Parathyroid adenoma (tissue), 2 donors: ENCODE measurements around the gene COX6B2.
"Not testable (repeated sequence)": the region's sequence is repeated elsewhere in the genome, so short reads cannot be mapped to it uniquely, and the experiment has no call there.

Experiments
- H2AFZ ChIP-seq: fragments of 300-600 bp; sonication (generic); one replicate; pipeline ENCODE4 v1.7.0; 2017; ENCODE audit warnings: antibody characterized with exemption, mild to moderate bottlenecking
- H3K27ac ChIP-seq: fragments of 300-600 bp; sonication (generic); one replicate; pipeline ENCODE4 v1.7.0; 2017
- H3K27me3 ChIP-seq: fragments of 300-600 bp; sonication (generic); one replicate; pipeline ENCODE4 v1.7.0; 2017; ENCODE audit warnings: low read length; ENCODE audit not compliant: control insufficient read depth, insufficient read depth
- H3K36me3 ChIP-seq: fragments of 300-600 bp; sonication (generic); one replicate; pipeline ENCODE4 v1.7.0; 2017; ENCODE audit warnings: low read length; ENCODE audit not compliant: control insufficient read depth, insufficient read depth
- H3K4me1 ChIP-seq: fragments of 300-600 bp; sonication (generic); one replicate; pipeline ENCODE4 v1.7.0; 2017; ENCODE audit warnings: control low read depth
- H3K4me2 ChIP-seq: fragments of 300-600 bp; sonication (generic); one replicate; pipeline ENCODE4 v1.7.0; 2017; ENCODE audit warnings: low read length
- H3K4me3 ChIP-seq: fragments of 300-600 bp; sonication (generic); one replicate; pipeline ENCODE4 v1.7.0; 2017; ENCODE audit warnings: low read depth, low read length
- H3K79me2 ChIP-seq: fragments of 300-600 bp; sonication (generic); one replicate; pipeline ENCODE4 v1.7.0; 2017; ENCODE audit warnings: control low read depth
- H3K9ac ChIP-seq: fragments of 300-600 bp; sonication (generic); one replicate; pipeline ENCODE4 v1.7.0; 2017; ENCODE audit warnings: mild to moderate bottlenecking
- H3K9me3 ChIP-seq: fragments of 300-600 bp; sonication (generic); one replicate; pipeline ENCODE4 v1.7.0; 2017; ENCODE audit warnings: low read length; ENCODE audit not compliant: control insufficient read depth
- TF ChIP-seq, protein P1 (sequence below): fragments of 300-600 bp; sonication (generic); IDR thresholded peaks from one replicate; pipeline ENCODE4 v1.7.0; 2017; ENCODE audit warnings: antibody characterized with exemption, mild to moderate bottlenecking
- donor health status: primary hyperparathyroidism.

The COX6B2 gene

DNA sequence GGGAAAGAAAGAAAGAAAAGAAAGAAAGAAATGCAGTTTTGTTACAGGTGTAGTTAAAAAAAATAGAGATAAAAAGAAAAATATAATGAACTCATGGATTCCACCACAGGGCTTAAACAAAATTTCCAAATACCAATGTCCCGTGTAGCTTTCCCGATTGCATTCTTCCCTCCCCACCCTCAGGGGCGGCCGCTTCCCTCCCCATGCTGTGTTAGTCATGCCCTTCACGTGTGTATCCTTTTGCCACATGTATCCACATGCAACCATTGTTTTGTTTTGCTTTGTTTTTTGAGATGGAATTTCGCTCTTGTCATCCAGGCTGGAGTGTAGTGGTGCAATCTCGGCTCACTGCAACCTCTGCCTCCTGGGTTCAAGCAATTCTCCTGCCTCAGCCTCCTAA is 18.4 kb downstream of the COX6B2 start:
- Histone ChIP-seq H3K36me3 (no peaks in the 10 kb centered on the region), H3K4me1 (peaks cover 7% of the 10 kb centered on the region), H3K27ac (no peak overlapping the region), H3K4me2 (no peak overlapping the region), H3K79me2 (peaks cover 4% of the 10 kb centered on the region), H2AFZ (no peak overlapping the region), H3K27me3 (no peaks in the 10 kb centered on the region), H3K4me3 (no peak overlapping the region), H3K9me3 (no peaks in the 10 kb centered on the region), H3K9ac (no peak overlapping the region)
- TF ChIP-seq, protein P1, sequence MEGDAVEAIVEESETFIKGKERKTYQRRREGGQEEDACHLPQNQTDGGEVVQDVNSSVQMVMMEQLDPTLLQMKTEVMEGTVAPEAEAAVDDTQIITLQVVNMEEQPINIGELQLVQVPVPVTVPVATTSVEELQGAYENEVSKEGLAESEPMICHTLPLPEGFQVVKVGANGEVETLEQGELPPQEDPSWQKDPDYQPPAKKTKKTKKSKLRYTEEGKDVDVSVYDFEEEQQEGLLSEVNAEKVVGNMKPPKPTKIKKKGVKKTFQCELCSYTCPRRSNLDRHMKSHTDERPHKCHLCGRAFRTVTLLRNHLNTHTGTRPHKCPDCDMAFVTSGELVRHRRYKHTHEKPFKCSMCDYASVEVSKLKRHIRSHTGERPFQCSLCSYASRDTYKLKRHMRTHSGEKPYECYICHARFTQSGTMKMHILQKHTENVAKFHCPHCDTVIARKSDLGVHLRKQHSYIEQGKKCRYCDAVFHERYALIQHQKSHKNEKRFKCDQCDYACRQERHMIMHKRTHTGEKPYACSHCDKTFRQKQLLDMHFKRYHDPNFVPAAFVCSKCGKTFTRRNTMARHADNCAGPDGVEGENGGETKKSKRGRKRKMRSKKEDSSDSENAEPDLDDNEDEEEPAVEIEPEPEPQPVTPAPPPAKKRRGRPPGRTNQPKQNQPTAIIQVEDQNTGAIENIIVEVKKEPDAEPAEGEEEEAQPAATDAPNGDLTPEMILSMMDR, result no peak

DNA sequence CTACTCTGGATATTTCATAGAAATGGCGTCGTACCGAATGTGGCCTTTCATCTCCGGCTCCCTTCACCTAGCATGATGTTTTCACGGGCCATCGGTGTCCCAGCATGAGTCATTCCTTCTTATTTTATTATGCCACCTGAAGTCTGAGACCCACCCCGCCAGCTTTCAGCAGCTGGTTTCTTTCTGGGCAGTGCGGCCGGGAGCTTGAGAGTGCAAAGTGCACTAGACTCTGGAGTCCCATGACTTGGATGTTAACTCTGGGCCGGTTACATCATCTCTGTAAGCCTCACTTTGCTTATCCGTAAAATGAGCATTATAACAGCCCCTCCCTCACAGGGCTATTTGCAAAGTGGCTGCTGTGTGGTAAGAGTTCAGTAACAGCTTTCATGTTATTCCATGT is 20.6 kb downstream of the COX6B2 start:
- no peak overlapping the region for H3K4me2 ChIP-seq
- H3K27me3 ChIP-seq, result no peaks in the 10 kb centered on the region
- TF ChIP-seq, protein P1, result no peak
- no peaks in the 10 kb centered on the region for H3K9me3 ChIP-seq
- H3K79me2 ChIP-seq, result no peaks in the 10 kb centered on the region
- peaks cover 7% of the 10 kb centered on the region for H3K4me1 ChIP-seq
- no peaks in the 10 kb centered on the region for H3K36me3 ChIP-seq
- no peak overlapping the region for H2AFZ ChIP-seq
- H3K4me3 ChIP-seq, result no peak overlapping the region
- no peak overlapping the region for H3K9ac ChIP-seq
- H3K27ac ChIP-seq, result no peak overlapping the region

DNA sequence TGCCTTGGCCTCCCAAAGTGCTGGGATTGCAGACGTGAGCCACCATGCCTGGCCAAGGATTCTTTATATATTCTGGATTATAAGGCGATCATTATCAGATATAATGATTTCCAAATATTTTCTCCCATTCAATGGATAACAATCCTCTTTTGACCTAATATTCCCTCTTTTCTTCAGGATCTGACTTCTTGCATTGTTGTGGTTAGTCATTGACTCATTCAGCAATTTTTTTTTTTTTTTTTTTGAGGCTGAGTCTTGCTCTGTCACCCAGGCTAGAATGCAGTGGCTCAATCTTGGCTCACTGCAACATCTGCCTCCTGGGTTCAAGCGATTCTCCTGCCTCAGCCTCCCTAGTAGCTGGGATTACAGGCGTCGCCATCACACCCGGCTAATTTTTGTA is 24.7 kb downstream of the COX6B2 start:
- not testable (repeated sequence) for H3K27me3 ChIP-seq, H3K4me3 ChIP-seq, H3K4me2 ChIP-seq, H3K9me3 ChIP-seq, H3K4me1 ChIP-seq, H2AFZ ChIP-seq, H3K27ac ChIP-seq, H3K9ac ChIP-seq, H3K79me2 ChIP-seq, H3K36me3 ChIP-seq

DNA sequence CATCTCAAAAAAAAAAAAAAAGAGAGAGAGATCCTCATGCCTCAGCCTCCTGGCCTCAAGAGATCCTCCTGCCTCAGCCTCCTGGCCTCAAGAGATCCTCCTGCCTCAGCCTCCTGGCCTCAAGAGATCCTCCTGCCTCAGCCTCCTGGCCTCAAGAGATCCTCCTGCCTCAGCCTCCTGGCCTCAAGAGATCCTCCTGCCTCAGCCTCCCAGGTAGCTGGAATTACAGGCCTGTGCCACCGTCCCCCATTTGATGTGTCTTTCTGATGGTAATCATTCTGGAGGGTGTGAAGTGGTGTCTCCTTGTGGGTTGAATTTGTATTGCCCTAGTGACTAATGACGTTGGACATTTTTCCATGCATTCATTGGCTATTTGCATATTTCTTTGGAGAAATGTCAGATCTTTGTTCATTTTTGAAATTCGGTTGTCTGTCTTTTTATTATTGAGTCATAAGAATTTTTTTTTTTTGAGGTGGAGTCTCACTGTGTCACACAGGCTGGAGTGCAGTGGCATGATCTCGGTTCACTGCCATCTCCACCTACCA is 25.7 kb downstream of the COX6B2 start:
- H3K9me3 ChIP-seq, H3K4me2 ChIP-seq, H3K27ac ChIP-seq, H3K79me2 ChIP-seq, H3K4me3 ChIP-seq, H3K4me1 ChIP-seq, H3K27me3 ChIP-seq, H3K9ac ChIP-seq, H3K36me3 ChIP-seq, H2AFZ ChIP-seq: not testable (repeated sequence)

DNA sequence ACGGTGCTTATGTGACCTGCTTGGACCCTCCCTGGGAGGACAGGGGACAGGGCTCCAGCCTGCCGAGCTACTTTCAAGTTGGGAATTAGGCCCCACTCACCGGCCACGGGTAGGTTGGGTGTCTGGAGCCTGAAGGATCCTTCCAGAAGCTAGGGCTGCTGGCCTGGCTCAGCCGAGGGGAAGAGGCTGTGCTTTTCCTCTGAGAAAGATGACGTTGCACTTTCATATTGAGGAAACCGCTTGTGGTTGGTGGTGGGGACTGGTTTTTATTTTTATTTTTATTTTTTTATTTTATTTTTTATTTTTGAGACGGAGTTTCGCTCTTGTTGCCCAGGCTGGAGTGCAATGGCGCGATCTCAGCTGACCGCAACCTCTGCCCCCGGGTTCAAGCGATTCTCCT is 29.3 kb downstream of the COX6B2 start, which contains the start of gene TMEM150B:
Gene TMEM150B, minus strand, starts transcription at position 170 of the 400 bp plus-strand sequence. CDS start 4,305 bp downstream, outside the sequence.
- H2AFZ ChIP-seq, result no peak within 1 kb of the TSS
- TF ChIP-seq, protein P1, result no peak
- no peaks in the 10 kb centered on the region for H3K4me1 ChIP-seq
- no peak within 1 kb of the TSS for H3K4me3 ChIP-seq
- H3K9me3 ChIP-seq, result no peaks in the 10 kb centered on the region
- no peak within 1 kb of the TSS for H3K9ac ChIP-seq
- no peaks in the 10 kb centered on the region for H3K79me2 ChIP-seq
- no peaks in the 10 kb centered on the region for H3K27me3 ChIP-seq
- no peak within 1 kb of the TSS for H3K4me2 ChIP-seq
- H3K27ac ChIP-seq, result no peak within 1 kb of the TSS
- H3K36me3 ChIP-seq, result no peaks in the 10 kb centered on the region

DNA sequence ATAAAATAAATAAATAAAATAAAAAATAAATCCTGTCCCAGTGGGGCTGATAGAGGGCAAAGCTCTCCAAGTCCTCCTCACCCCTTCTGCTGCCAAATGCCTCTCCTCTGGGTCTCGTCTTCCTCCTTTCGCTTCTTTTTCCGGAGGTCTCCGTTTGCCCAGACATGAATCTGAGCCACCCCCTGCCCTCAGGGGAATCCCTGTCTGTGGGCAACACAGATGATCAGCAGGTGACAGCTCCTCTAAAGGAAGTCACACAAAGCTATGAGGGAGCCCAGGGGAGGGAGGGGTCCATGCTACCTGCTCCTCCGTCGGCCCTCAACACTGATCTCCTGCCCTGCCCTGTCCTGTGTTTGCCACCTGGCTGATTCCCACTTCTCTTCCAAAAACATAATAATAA is 29.9 kb downstream of the COX6B2 start:
- H2AFZ ChIP-seq, result no peak overlapping the region
- H3K79me2 ChIP-seq, result no peaks in the 10 kb centered on the region
- no peak overlapping the region for H3K27ac ChIP-seq
- no peak overlapping the region for H3K9ac ChIP-seq
- H3K4me3 ChIP-seq, result no peak overlapping the region
- no peaks in the 10 kb centered on the region for H3K4me1 ChIP-seq
- TF ChIP-seq, protein P1, result no peak
- no peaks in the 10 kb centered on the region for H3K27me3 ChIP-seq
- H3K4me2 ChIP-seq, result no peak overlapping the region
- H3K9me3 ChIP-seq, result no peaks in the 10 kb centered on the region
- H3K36me3 ChIP-seq, result no peaks in the 10 kb centered on the region
